HCT116 (cell line): Measurements from ENCODE around the gene LIPT2. TPM values are rescaled to one million over a fixed set of nuclear protein-coding genes. Genes with fewer than 3 reads are reported as not detected.

ENCODE experiments used
- ATAC-seq: fragments of 200-7000 bp; cut with Tn5 transposase; 2 replicates; pipeline ENCODE4 v1.9.1; 2020; ENCODE audit warnings: mild to moderate bottlenecking, moderate library complexity
- BruUV-seq: library from RNA; stranded (reverse); fragments of 400-500 nt; replicated peaks from 2 replicates; lab custom pipeline; 2021; lab: Mats Ljungman, UMichigan
- CTCF ChIA-PET: fragments of 300-600 bp; sonication (Branson Sonifier 250); formaldehyde crosslinking; loops from one replicate; lab custom pipeline; 2021; ENCODE audit warnings: antibody characterized with exemption; lab: Charles Lee
- POLR2A ChIA-PET: fragments of 300-600, 350-600 bp; sonication (Branson Sonifier 250); formaldehyde crosslinking; loops from one replicate; lab custom pipeline; 2021; ENCODE audit warnings: antibody characterized with exemption; lab: Charles Lee
- RAD21 ChIA-PET, 2 experiments: fragments of 300-600 bp; sonication (Branson Sonifier 250); formaldehyde crosslinking; loops; one replicate each; lab custom pipeline; 2023; ENCODE audit warnings: low total read pairs in 2 of 2; ENCODE audit not compliant: uncharacterized antibody in 2 of 2, unreplicated experiment in 2 of 2, low non-redundant PET in 1 of 2; lab: Charles Lee
- DNase-seq: peaks from one replicate; pipeline ENCODE4 v3.0.0-alpha.2; 2010; ENCODE audit warnings: low read depth, low spot score
- H2AFZ ChIP-seq: fragments of 200-600 bp; shearing (Covaris generic), sonication (generic); 2 replicates; pipeline ENCODE4 v1.6.1; 2017; ENCODE audit warnings: low read depth, mixed run types, mixed read lengths, antibody characterized with exemption, low read length; ENCODE audit not compliant: poor library complexity, severe bottlenecking
- H3K27ac ChIP-seq: 2 replicates; pipeline ENCODE4 v1.5.1; 2012; ENCODE audit warnings: low read depth, low read length
- H3K27me3 ChIP-seq: fragments of 200-600 bp; sonication (generic); 2 replicates; pipeline ENCODE4 v1.6.1; 2016; ENCODE audit warnings: mixed run types, low read length, mixed read lengths; ENCODE audit not compliant: insufficient read depth
- H3K36me3 ChIP-seq, 2 experiments: fragments of 200-500 bp in 1 of 2; fragments of 200-600 bp in 1 of 2; sonication (Bioruptor generic) in 1 of 2; sonication (generic) in 1 of 2; 2 replicates each; pipeline versions ENCODE4 v1.5.1 to v1.6.1; 2014 to 2016; ENCODE audit warnings: low read length in 2 of 2, inconsistent platforms in 1 of 2, mixed read lengths in 1 of 2, mixed run types in 1 of 2; ENCODE audit not compliant: insufficient read depth in 2 of 2, control insufficient read depth in 1 of 2
- H3K4me1 ChIP-seq, 2 experiments: fragments of 200-600 bp in 1 of 2; sonication (generic) in 1 of 2; 2 replicates each; pipeline versions ENCODE4 v1.5.1 to v1.6.1; 2012 to 2017; ENCODE audit warnings: low read length in 2 of 2, inconsistent platforms in 1 of 2, mild to moderate bottlenecking in 1 of 2, mixed read lengths in 1 of 2, mixed run types in 1 of 2, moderate library complexity in 1 of 2; ENCODE audit not compliant: insufficient read depth in 2 of 2, control insufficient read depth in 1 of 2
- H3K4me2 ChIP-seq: fragments of 200-600 bp; sonication (generic); 2 replicates; pipeline ENCODE4 v1.6.1; 2017; ENCODE audit warnings: mixed run types, low read length, mixed read lengths
- H3K4me3 ChIP-seq, 2 experiments: fragments of 200-600 bp in 1 of 2; sonication (generic) in 1 of 2; replicated peaks in 1 of 2; 2 replicates each; pipeline ENCODE4 v1.5.1; 2011 to 2016; ENCODE audit warnings: low read length in 2 of 2, control low read depth in 1 of 2, low read depth in 1 of 2, mild to moderate bottlenecking in 1 of 2, mixed read lengths in 1 of 2, mixed run types in 1 of 2
- H3K79me2 ChIP-seq: fragments of 200-600 bp; sonication (generic); 2 replicates; pipeline ENCODE4 v1.6.1; 2017; ENCODE audit warnings: mild to moderate bottlenecking, mixed run types, low read length, moderate library complexity, mixed read lengths; ENCODE audit not compliant: insufficient read depth
- H3K9ac ChIP-seq: fragments of 200-600 bp; sonication (generic); 2 replicates; pipeline ENCODE4 v1.6.1; 2016; ENCODE audit warnings: low read length, mixed read lengths
- H3K9me2 ChIP-seq: fragments of 200-600 bp; sonication (generic), shearing (Covaris generic); 2 replicates; pipeline ENCODE4 v1.6.1; 2017; ENCODE audit warnings: mixed run types, mild to moderate bottlenecking, moderate library complexity; ENCODE audit not compliant: insufficient read depth
- H3K9me3 ChIP-seq, 2 experiments: fragments of 200-500 bp in 1 of 2; fragments of 200-600 bp in 1 of 2; sonication (Bioruptor generic) in 1 of 2; sonication (generic) in 1 of 2; 2 replicates each; pipeline ENCODE4 v1.6.1; 2014 to 2017; ENCODE audit warnings: low read length in 2 of 2, mixed read lengths in 2 of 2, inconsistent platforms in 1 of 2, low read depth in 1 of 2, mild to moderate bottlenecking in 1 of 2, mixed run types in 1 of 2, moderate library complexity in 1 of 2; ENCODE audit not compliant: control insufficient read depth in 1 of 2, insufficient read depth in 1 of 2
- H4K20me1 ChIP-seq: fragments of 200-600 bp; sonication (generic), shearing (Covaris generic); 2 replicates; pipeline ENCODE4 v1.6.1; 2017; ENCODE audit warnings: mixed run types, mild to moderate bottlenecking, moderate library complexity; ENCODE audit not compliant: insufficient read depth
- ATF3 ChIP-seq: IDR thresholded peaks from 2 replicates; pipeline ENCODE4 v1.6.1; 2012
- CEBPB ChIP-seq: IDR thresholded peaks from 2 replicates; pipeline ENCODE4 v1.6.1; 2012; ENCODE audit warnings: low read depth
- EGR1 ChIP-seq: IDR thresholded peaks from 2 replicates; pipeline ENCODE4 v1.6.1; 2012; ENCODE audit warnings: low read depth
- FOSL1 ChIP-seq: IDR thresholded peaks from 2 replicates; pipeline ENCODE4 v1.6.1; 2012; ENCODE audit warnings: low read depth
- JUND ChIP-seq: IDR thresholded peaks from 2 replicates; pipeline ENCODE4 v1.6.1; 2012
- POLR2A ChIP-seq: IDR thresholded peaks from 2 replicates; pipeline ENCODE4 v1.7.0; 2011; ENCODE audit warnings: borderline replicate concordance; ENCODE audit not compliant: insufficient read depth, insufficient read length; ENCODE audit errors: extremely low read depth
- SIN3A ChIP-seq: IDR thresholded peaks from 2 replicates; pipeline ENCODE4 v1.6.1; 2012; ENCODE audit warnings: low read depth
- SP1 ChIP-seq: IDR thresholded peaks from 2 replicates; pipeline ENCODE4 v1.6.1; 2012; ENCODE audit warnings: low read depth
- YY1 ChIP-seq: IDR thresholded peaks from 2 replicates; pipeline ENCODE4 v1.6.1; 2011; ENCODE audit warnings: low read length, low read depth, moderate library complexity, mild to moderate bottlenecking; ENCODE audit not compliant: insufficient replicate concordance; ENCODE audit errors: extremely low read depth
- intact Hi-C: fragments of 100-400 bp; cut with micrococcal nuclease; formaldehyde crosslinking; loops from 2 replicates; pipeline ENCODE4 v1.10.0; 2022
- total RNA-seq: library from RNA; stranded (reverse); gene quantifications from one replicate; pipeline ENCODE4 v1.2.1, GENCODE V29; 2021; ENCODE audit not compliant: unreplicated experiment
- TF ChIP-seq, protein P1 (sequence below): IDR thresholded peaks from 2 replicates; pipeline ENCODE4 v1.6.1; 2011; ENCODE audit warnings: mild to moderate bottlenecking, low read length, moderate library complexity; ENCODE audit not compliant: insufficient replicate concordance; ENCODE audit errors: extremely low read depth

Gene LIPT2
- total RNA-seq, 1 experiment from 2014 or later = 3.4 TPM

DNA sequence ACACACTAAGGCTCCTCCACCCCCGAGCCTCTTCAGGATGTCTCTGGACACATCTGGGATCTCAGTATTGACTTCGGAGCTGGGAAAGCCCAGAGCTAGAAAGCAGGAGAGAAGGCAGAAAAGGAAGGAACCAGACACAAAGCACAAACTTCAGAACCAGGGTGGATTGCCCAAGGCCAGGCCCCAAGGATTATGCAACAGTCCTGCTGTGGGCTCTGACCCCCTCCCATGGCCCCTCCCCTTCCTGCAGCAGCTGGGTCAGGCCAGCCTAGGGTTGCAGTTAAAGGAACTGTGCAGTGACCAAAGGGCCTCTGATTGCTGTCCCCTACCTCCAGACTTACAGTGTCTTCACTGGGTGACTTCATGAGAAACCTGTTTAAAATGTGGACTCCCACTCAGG, 31.5 kb downstream of the LIPT2 start:
- Histone ChIP-seq H2AFZ (no peak overlapping the region), H3K4me1 (peaks cover 2 to 7% of the 10 kb centered on the region in 2 experiments; a peak in 1 of 4 replicates), H3K27ac (no peak overlapping the region), H3K27me3 (no peaks in the 10 kb centered on the region; the same call in 1 of the 2 replicates), H3K9me2 (no peaks in the 10 kb centered on the region), H3K9ac (no peak overlapping the region), H3K36me3 (no peaks in the 10 kb centered on the region), H4K20me1 (no peaks in the 10 kb centered on the region), H3K4me3 (no peak overlapping the region), H3K4me2 (no peak overlapping the region)
- DNase-seq (no peak), ATAC-seq (no peak)
- BruUV-seq = no TSS peak
- CTCF ChIA-PET = interaction anchor here (0.8 to 1.3 kb wide), 2 partner anchors 9 to 13 kb away, joined by 4 to 5 read pairs; no protein-coding TSS in a partner anchor
- RAD21 ChIA-PET = no interaction called here
- TF ChIP-seq JUND = no peak
- no peak for TF ChIP-seq EGR1
- no peak for TF ChIP-seq SP1
- TF ChIP-seq POLR2A = no peak
- no peak for TF ChIP-seq ATF3
- TF ChIP-seq, protein P1, sequence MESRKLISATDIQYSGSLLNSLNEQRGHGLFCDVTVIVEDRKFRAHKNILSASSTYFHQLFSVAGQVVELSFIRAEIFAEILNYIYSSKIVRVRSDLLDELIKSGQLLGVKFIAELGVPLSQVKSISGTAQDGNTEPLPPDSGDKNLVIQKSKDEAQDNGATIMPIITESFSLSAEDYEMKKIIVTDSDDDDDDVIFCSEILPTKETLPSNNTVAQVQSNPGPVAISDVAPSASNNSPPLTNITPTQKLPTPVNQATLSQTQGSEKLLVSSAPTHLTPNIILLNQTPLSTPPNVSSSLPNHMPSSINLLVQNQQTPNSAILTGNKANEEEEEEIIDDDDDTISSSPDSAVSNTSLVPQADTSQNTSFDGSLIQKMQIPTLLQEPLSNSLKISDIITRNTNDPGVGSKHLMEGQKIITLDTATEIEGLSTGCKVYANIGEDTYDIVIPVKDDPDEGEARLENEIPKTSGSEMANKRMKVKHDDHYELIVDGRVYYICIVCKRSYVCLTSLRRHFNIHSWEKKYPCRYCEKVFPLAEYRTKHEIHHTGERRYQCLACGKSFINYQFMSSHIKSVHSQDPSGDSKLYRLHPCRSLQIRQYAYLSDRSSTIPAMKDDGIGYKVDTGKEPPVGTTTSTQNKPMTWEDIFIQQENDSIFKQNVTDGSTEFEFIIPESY = no peak
- TF ChIP-seq, all 23 proteins: peak for 0
- Histone ChIP-seq H3K9me3 (no peaks in the 10 kb centered on the region), H3K79me2 (no peaks in the 10 kb centered on the region)
- intact Hi-C loops = no loop called here
- POLR2A ChIA-PET = no interaction called here

- CTCF ChIA-PET = no interaction called here
- POLR2A ChIA-PET = no interaction called here
- H3K36me3 ChIP-seq = no peaks in the 10 kb centered on the region
- peaks cover 2 to 7% of the 10 kb centered on the region in 2 experiments; a peak in 1 of 4 replicates for H3K4me1 ChIP-seq
- H3K4me2 ChIP-seq = no peak overlapping the region
- DNase-seq = no peak
- intact Hi-C loops = no loop called here
- no peaks in the 10 kb centered on the region for H3K9me3 ChIP-seq
- no peak overlapping the region for H3K9ac ChIP-seq
- no peak overlapping the region for H2AFZ ChIP-seq
- ATAC-seq = no peak
- no peak overlapping the region for H3K4me3 ChIP-seq
- H3K9me2 ChIP-seq = no peaks in the 10 kb centered on the region
- TF ChIP-seq YY1 = no peak
- TF ChIP-seq CEBPB = no peak
- TF ChIP-seq FOSL1 = no peak
- TF ChIP-seq SIN3A = no peak
- RAD21 ChIA-PET = no interaction called here
- no peaks in the 10 kb centered on the region for H4K20me1 ChIP-seq
- H3K79me2 ChIP-seq = no peaks in the 10 kb centered on the region
- BruUV-seq = no TSS peak
- no peaks in the 10 kb centered on the region; the same call in 1 of the 2 replicates for H3K27me3 ChIP-seq
- H3K27ac ChIP-seq = no peak overlapping the region
These were observed 32.9 kb downstream of the LIPT2 start for GRCh38 chr11:74460481-74461154.
